H9 (cell line): Measurements from ENCODE around the gene GLT1D1. TPM values are rescaled to one million over a fixed set of nuclear protein-coding genes. Genes with fewer than 3 reads are reported as not detected.

Source experiments
- DNase-seq: peaks from one replicate; pipeline ENCODE4 v3.0.0-alpha.2; 2017
- H2AFZ ChIP-seq: one replicate; pipeline ENCODE4 v1.6.1; 2013; ENCODE audit warnings: mild to moderate bottlenecking, low read length, control low read depth, moderate library complexity
- H2AK5ac ChIP-seq: 2 replicates; pipeline ENCODE4 v1.6.1; 2013; ENCODE audit warnings: low read length, control low read depth, mixed read lengths; ENCODE audit not compliant: insufficient read length
- H2BK120ac ChIP-seq: one replicate; pipeline ENCODE4 v1.6.1; 2013; ENCODE audit warnings: low read depth, mild to moderate bottlenecking, low read length, control low read depth, inconsistent platforms; ENCODE audit not compliant: poor library complexity, severe bottlenecking
- H2BK12ac ChIP-seq: 2 replicates; pipeline ENCODE4 v1.6.1; 2013; ENCODE audit warnings: low read length, control low read depth, mixed read lengths, low read depth; ENCODE audit not compliant: insufficient read length
- H2BK15ac ChIP-seq: 2 replicates; pipeline ENCODE4 v1.6.1; 2013; ENCODE audit warnings: low read depth, low read length, control low read depth
- H2BK20ac ChIP-seq: one replicate; pipeline ENCODE4 v1.6.1; 2013; ENCODE audit warnings: low read depth, mild to moderate bottlenecking, low read length, control low read depth, inconsistent platforms; ENCODE audit not compliant: poor library complexity, severe bottlenecking
- H2BK5ac ChIP-seq: 2 replicates; pipeline ENCODE4 v1.6.1; 2013; ENCODE audit warnings: low read length, control low read depth, mixed read lengths; ENCODE audit not compliant: insufficient read length
- H3K14ac ChIP-seq: 2 replicates; pipeline ENCODE4 v1.6.1; 2013; ENCODE audit warnings: low read length, control low read depth; ENCODE audit not compliant: insufficient read depth
- H3K18ac ChIP-seq: 2 replicates; pipeline ENCODE4 v1.6.1; 2013; ENCODE audit warnings: low read depth, mild to moderate bottlenecking, mixed read lengths, low read length, control low read depth; ENCODE audit not compliant: insufficient read length
- H3K23ac ChIP-seq: 2 replicates; pipeline ENCODE4 v1.6.1; 2013; ENCODE audit warnings: low read length, control low read depth, mixed read lengths, low read depth; ENCODE audit not compliant: insufficient read length
- H3K23me2 ChIP-seq: 2 replicates; pipeline ENCODE4 v1.6.1; 2013; ENCODE audit warnings: low read depth, mild to moderate bottlenecking, mixed read lengths, low read length, control low read depth; ENCODE audit not compliant: insufficient read length, poor library complexity, severe bottlenecking
- H3K27ac ChIP-seq: 2 replicates; pipeline ENCODE4 v1.5.1; 2013; ENCODE audit warnings: low read length, control low read depth, mixed read lengths, low read depth; ENCODE audit not compliant: insufficient read length
- H3K27me3 ChIP-seq: 2 replicates; pipeline ENCODE4 v1.6.1; 2013; ENCODE audit warnings: low read length, control low read depth, inconsistent platforms; ENCODE audit not compliant: insufficient read depth
- H3K4ac ChIP-seq: 2 replicates; pipeline ENCODE4 v1.6.1; 2013; ENCODE audit warnings: low read depth, mild to moderate bottlenecking, control low read depth, inconsistent platforms, low read length, moderate library complexity
- H3K4me1 ChIP-seq: 2 replicates; pipeline ENCODE4 v1.6.1; 2013; ENCODE audit warnings: low read length, control low read depth, inconsistent platforms; ENCODE audit not compliant: insufficient read depth
- H3K4me2 ChIP-seq: 2 replicates; pipeline ENCODE4 v1.6.1; 2013; ENCODE audit warnings: low read length, control low read depth, mixed read lengths; ENCODE audit not compliant: insufficient read length, insufficient read depth
- H3K56ac ChIP-seq: 2 replicates; pipeline ENCODE4 v1.6.1; 2013; ENCODE audit warnings: low read depth, mild to moderate bottlenecking, mixed read lengths, low read length, control low read depth; ENCODE audit not compliant: insufficient read length
- H3K79me1 ChIP-seq: 2 replicates; pipeline ENCODE4 v1.6.1; 2013; ENCODE audit warnings: low read depth, mild to moderate bottlenecking, moderate library complexity, low read length, control low read depth, inconsistent platforms; ENCODE audit not compliant: insufficient read depth, poor library complexity, severe bottlenecking
- H3K79me2 ChIP-seq: 2 replicates; pipeline ENCODE4 v1.6.1; 2013; ENCODE audit warnings: low read length, control low read depth, inconsistent platforms; ENCODE audit not compliant: insufficient read depth
- H3K9ac ChIP-seq: 2 replicates; pipeline ENCODE4 v1.6.1; 2013; ENCODE audit warnings: low read length, control low read depth, mixed read lengths; ENCODE audit not compliant: insufficient read length; ENCODE audit errors: extremely low read depth
- H3K9me3 ChIP-seq: one replicate; pipeline ENCODE4 v1.6.1; 2013; ENCODE audit warnings: low read depth, low read length, inconsistent platforms; ENCODE audit not compliant: control insufficient read depth
- H3T11ph ChIP-seq: one replicate; pipeline ENCODE4 v1.6.1; 2013; ENCODE audit warnings: mild to moderate bottlenecking, low read length, control low read depth, inconsistent platforms
- H4K20me1 ChIP-seq: one replicate; pipeline ENCODE4 v1.6.1; 2013; ENCODE audit not compliant: control insufficient read depth, insufficient read length, insufficient read depth
- H4K5ac ChIP-seq: 2 replicates; pipeline ENCODE4 v1.6.1; 2013; ENCODE audit warnings: low read depth, mild to moderate bottlenecking, mixed read lengths, low read length, control low read depth; ENCODE audit not compliant: insufficient read length
- H4K8ac ChIP-seq: replicated peaks from 2 replicates; pipeline ENCODE4 v1.6.1; 2013; ENCODE audit warnings: low read length, control low read depth, mixed read lengths, low read depth; ENCODE audit not compliant: insufficient read length
- H4K91ac ChIP-seq: 2 replicates; pipeline ENCODE4 v1.6.1; 2013; ENCODE audit warnings: low read depth, mild to moderate bottlenecking, moderate library complexity, mixed read lengths, low read length, control low read depth; ENCODE audit not compliant: insufficient read length
- H3K27ac Mint-ChIP-seq, 3 experiments: 2 replicates in 2 of 3; 3 replicates in 1 of 3; pipeline ENCODE4 v1.8.0; 2020 to 2021; ENCODE audit warnings: mixed read lengths in 3 of 3, mild to moderate bottlenecking in 1 of 3, moderate library complexity in 1 of 3
- H3K27me3 Mint-ChIP-seq: 2 replicates; pipeline ENCODE4 v1.8.0; 2021; ENCODE audit warnings: low read depth, mild to moderate bottlenecking, moderate library complexity, mixed read lengths
- H3K36me3 Mint-ChIP-seq, 3 experiments: 2 replicates in 2 of 3; 3 replicates in 1 of 3; pipeline ENCODE4 v1.8.0; 2020 to 2021; ENCODE audit warnings: low read depth in 3 of 3, mixed read lengths in 3 of 3; ENCODE audit not compliant: insufficient read depth in 1 of 3
- H3K4me1 Mint-ChIP-seq, 2 experiments: 2 replicates each; pipeline ENCODE4 v1.8.0; 2020; ENCODE audit warnings: mixed read lengths in 2 of 2
- H3K4me3 Mint-ChIP-seq, 2 experiments: 2 replicates in 1 of 2; 3 replicates in 1 of 2; pipeline ENCODE4 v1.8.0; 2020 to 2021; ENCODE audit warnings: mild to moderate bottlenecking in 2 of 2, mixed read lengths in 2 of 2, moderate library complexity in 1 of 2
- H3K9me3 Mint-ChIP-seq, 2 experiments: 2 replicates in 1 of 2; 3 replicates in 1 of 2; pipeline ENCODE4 v1.8.0; 2020; ENCODE audit warnings: mild to moderate bottlenecking in 2 of 2, mixed read lengths in 2 of 2, moderate library complexity in 1 of 2
- CTCF ChIP-seq: fragments of 200-600 bp; sonication (generic); conservative IDR thresholded peaks from 3 replicates; pipeline ENCODE4 v1.8.0; 2021; ENCODE audit warnings: antibody characterized with exemption, mild to moderate bottlenecking
- WGBS: extraction: QIAGEN DNeasy Blood & Tissue Kit; methylation state at CpG from one replicate; pipeline ENCODE4 v1.1.7; 2013; ENCODE audit warnings: missing lambda C conversion rate, low lambda C conversion rate, mixed read lengths; ENCODE audit not compliant: insufficient read length; ENCODE audit errors: extremely low coverage; 5-methylcytosine and 5-hydroxymethylcytosine counted together
- total RNA-seq: library from RNA; stranded (reverse); gene quantifications from 2 replicates; pipeline ENCODE4 v1.2.1, GENCODE V29; 2021

Gene GLT1D1
- total RNA-seq, 1 experiment from 2014 or later = 7.0 TPM

DNA sequence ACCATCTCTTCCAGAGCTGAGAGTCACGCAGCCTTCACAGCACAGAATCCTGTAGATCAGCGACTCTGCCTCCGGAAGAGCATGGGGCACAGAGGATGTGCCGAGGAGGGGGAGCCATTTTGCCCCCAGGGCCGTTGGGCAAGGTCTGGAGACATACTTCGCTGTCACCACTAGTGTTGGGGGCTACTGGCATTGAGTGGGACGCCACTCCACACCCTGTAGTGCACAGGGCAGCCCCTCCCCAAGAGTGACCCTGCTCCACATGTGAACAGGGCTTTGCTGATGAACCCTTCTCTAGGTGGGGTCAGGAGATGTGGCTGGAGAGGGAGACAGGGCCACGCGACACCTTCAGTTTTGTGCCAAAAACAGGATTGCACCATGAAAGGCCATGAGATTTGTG is 6.0 kb downstream of the GLT1D1 start:
- Mint-ChIP-seq H3K27ac (0 out of 7 replicates have a peak overlapping the region, but pooled peaks of 1 of the 3 experiments have one; percentile 25), H3K27me3 (peaks cover 21% of the 10 kb centered on the region), H3K9me3 (peaks cover 0 to 3% of the 10 kb centered on the region in 2 experiments; a peak in 2 of 5 replicates), H3K36me3 (peaks cover 6 to 9% (median 6%) of the 10 kb centered on the region in 3 experiments; a peak in 6 of 7 replicates), H3K4me3 (no peak overlapping the region), H3K4me1 (peaks cover 27 to 31% of the 10 kb centered on the region in 2 experiments)
- no peak overlapping the region for H3K4ac ChIP-seq
- H4K5ac ChIP-seq = no peak overlapping the region
- H3K23ac ChIP-seq = no peak overlapping the region
- no peak overlapping the region for H2BK20ac ChIP-seq
- H3T11ph ChIP-seq = no peak overlapping the region
- H3K79me2 ChIP-seq = no peaks in the 10 kb centered on the region
- H3K4me2 ChIP-seq = no peak overlapping the region
- no peak overlapping the region for H2AFZ ChIP-seq
- no peak for DNase-seq
- no peak overlapping the region for H3K14ac ChIP-seq
- no peak overlapping the region for H2BK5ac ChIP-seq
- no peaks in the 10 kb centered on the region for H3K23me2 ChIP-seq
- no peaks in the 10 kb centered on the region for H3K79me1 ChIP-seq
- no peak overlapping the region for H2BK15ac ChIP-seq
- no peak overlapping the region for H2BK120ac ChIP-seq
- no peak overlapping the region for H3K9ac ChIP-seq
- no peak overlapping the region for H2BK12ac ChIP-seq
- no peaks in the 10 kb centered on the region for H4K20me1 ChIP-seq
- H3K56ac ChIP-seq = no peak overlapping the region
- H3K9me3 ChIP-seq = no peaks in the 10 kb centered on the region
- H3K27ac ChIP-seq = no peak overlapping the region
- no peak for TF ChIP-seq CTCF
- no CpG with 5 or more reads among the region's 9 CpGs for WGBS
- no peak overlapping the region for H2AK5ac ChIP-seq
- no peak overlapping the region for H4K91ac ChIP-seq
- no peak overlapping the region for H3K18ac ChIP-seq
- no peak overlapping the region for H4K8ac ChIP-seq
- H3K4me1 ChIP-seq = no peaks in the 10 kb centered on the region
- no peaks in the 10 kb centered on the region for H3K27me3 ChIP-seq
